Sciatic nerve (tissue), 2 donors: ENCODE results near the gene MUC4. TPM values are rescaled to one million over a fixed set of nuclear protein-coding genes. Genes with fewer than 3 reads are reported as not detected.
"Not testable (repeated sequence)": the region's sequence is repeated elsewhere in the genome, so short reads cannot be mapped to it uniquely, and the experiment has no call there.

ENCODE experiments used
- ATAC-seq: fragments of 200-7000 bp; cut with Tn5 transposase; one replicate; pipeline ENCODE4 v1.9.1; 2020; ENCODE audit warnings: mild to moderate bottlenecking, moderate library complexity
- DNase-seq: peaks from one replicate; pipeline ENCODE4 v3.0.0-alpha.2; 2020; ENCODE audit warnings: low spot score
- intact Hi-C: fragments of 100-400 bp; cut with DNase I; formaldehyde crosslinking; loops from one replicate; pipeline ENCODE4 v1.14.2; 2022
- total RNA-seq: library from RNA; stranded (reverse); fragmentation: NEBNext Ultra II Directional; extraction: Animal tissue kit (Norgen Biotek cat#: 25700); gene quantifications from one replicate; pipeline ENCODE4 v1.2.1, GENCODE V29; 2021
- donor health status: DM: no; HTN: no; CAD: no.
- donor health status: DM: no; HTN: no; CAD: no.

MUC4 gene
- total RNA-seq, 1 donor from 2014 or later = 0.31 TPM

DNA sequence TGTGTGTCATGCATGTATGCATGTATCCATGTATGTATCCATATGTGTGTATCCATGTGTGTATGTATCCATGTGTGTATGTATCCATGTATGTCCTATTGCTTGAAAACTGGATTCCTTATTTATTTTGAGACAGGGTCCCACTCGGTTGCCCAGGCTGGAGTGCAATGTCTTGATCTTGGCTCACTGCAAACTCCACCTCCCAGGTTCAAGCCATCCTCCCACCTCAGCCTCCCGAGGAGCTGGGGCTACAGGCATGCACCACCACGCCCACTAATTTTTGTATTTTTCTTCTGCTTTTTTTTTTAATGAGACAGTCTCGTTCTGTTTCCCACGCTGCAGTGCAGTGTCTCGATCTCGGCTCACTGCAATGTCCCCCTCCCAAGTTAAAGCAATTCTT, 56.8 kb downstream of the MUC4 start:
- intact Hi-C loops = no loop called here
- no peak for DNase-seq
- ATAC-seq = no peak

DNA sequence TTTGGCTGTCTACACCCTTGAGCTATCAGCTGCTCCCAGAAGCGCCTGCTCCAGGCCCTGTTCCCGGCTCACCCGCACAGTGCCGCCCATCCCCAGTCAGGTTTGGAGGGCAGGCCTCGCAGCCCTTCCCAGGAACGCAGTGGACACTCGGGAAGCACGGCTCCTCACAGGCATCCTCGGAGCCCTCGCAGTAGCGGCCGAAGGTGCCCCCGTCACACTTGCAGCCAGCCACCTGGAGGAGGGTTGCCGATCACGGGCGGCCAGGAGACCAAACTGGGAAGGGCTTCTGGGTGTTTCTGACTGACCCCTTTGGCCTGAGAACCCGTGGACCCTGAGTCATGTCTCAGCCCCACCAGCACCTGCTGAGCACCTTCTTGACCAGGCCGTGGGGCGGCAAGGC, 57.6 kb downstream of the MUC4 start:
- DNase-seq (no peak), ATAC-seq (no peak)
- intact Hi-C loops = no loop called here

DNA sequence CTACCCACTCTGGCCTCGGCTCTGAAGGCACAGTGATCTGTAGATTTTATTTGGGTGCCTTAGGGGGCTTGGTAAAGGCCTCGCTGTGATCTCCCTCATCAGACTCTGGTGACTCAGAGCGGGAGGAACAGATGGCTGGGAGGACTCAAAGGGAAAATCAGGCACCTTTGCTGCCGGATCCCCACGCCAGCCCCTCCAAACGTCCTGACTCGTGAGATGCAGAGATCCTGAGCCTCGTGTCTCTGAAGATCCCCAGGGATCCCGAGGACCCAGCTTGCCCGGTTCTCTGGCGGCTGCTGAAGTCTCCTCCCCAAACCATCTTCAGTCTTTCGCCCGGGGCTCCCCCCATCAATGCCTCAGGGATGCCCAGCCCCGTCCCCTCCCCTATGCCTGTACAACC, 58.1 kb downstream of the MUC4 start:
- DNase-seq = no peak
- no peak for ATAC-seq
- intact Hi-C loops = no loop called here

DNA sequence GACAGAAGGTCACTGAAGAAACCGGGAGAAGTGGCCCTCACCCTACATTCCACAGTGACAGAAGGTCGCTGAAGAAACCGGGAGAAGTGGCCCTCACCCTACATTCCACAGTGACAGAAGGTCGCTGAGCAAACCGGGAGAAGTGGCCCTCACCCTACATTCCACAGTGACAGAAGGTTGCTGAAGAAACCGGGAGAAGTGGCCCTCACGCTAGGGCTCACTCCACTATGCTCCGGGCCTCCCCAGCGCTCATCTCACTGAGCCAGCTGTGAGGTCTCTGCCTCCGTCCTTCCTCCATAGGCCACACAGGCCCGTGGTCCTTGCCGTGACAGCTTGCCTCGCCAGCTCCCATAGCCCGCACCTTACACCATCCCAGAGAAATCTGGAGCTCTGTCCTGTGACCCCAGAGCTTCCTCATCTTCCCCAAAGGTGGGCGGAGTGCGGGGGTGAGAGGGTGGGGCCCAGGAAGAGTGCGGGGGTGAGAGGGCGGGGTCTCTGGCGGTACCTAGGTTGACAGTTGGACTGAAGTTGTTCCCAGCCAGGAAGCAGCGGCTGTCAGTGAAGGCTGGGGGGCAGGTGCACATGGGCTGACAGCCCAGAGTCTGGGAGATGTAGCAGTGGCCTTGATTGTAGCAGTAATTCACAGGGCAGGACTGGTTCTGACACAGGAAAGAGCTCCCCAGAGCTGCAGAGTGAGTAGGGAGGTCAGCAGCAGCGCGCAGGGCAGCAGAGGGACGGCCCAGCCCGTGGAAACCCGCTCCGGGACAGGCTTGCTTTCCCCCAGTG, 59.0 kb downstream of the MUC4 start:
- intact Hi-C loops = no loop called here
- ATAC-seq (no peak), DNase-seq (no peak)

DNA sequence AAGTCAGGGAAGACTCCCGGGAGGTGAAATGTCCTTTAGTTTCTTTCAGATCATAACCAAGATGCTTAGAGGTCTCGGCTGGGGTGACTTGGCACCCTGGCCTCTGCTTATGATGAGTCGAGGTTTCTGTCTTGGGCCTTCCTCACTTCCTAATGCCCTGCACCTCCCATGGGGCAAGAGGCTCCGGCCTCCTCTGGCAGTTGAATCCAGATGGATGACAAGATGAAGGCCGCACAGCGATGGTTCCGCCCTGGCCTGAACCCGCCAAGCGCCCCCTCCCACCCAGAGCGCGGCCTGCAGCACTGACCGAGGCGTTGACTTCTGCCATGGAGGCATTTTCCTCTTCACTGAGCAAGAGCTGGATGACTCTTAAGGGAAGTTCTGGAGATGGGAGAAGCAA, 59.7 kb downstream of the MUC4 start:
- no peak for DNase-seq
- intact Hi-C loops = no loop called here

DNA sequence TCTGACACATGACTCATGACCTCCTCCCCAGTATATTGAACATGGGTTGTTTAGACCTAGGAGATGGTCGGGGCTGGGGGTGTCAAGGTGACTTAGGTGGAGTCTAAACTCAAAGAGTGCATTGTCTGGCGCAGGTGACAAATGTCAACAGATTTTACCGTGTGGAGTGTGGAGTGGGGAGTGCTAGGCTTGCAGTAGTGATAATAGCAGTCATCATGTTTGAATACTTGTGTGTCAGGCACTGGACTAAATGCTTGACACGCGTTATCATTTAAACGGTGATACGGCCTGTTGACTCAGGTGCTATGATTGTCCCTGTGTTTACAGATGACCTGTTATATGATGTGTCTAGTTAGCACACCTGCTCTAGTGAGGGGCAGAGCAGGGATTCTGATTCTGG, 60.2 kb downstream of the MUC4 start:
- no peak for DNase-seq
- ATAC-seq = no peak
- intact Hi-C loops = no loop called here

More for the DNA sequence above, 59.7 kb downstream of the MUC4 start:
- no peak for ATAC-seq

DNA sequence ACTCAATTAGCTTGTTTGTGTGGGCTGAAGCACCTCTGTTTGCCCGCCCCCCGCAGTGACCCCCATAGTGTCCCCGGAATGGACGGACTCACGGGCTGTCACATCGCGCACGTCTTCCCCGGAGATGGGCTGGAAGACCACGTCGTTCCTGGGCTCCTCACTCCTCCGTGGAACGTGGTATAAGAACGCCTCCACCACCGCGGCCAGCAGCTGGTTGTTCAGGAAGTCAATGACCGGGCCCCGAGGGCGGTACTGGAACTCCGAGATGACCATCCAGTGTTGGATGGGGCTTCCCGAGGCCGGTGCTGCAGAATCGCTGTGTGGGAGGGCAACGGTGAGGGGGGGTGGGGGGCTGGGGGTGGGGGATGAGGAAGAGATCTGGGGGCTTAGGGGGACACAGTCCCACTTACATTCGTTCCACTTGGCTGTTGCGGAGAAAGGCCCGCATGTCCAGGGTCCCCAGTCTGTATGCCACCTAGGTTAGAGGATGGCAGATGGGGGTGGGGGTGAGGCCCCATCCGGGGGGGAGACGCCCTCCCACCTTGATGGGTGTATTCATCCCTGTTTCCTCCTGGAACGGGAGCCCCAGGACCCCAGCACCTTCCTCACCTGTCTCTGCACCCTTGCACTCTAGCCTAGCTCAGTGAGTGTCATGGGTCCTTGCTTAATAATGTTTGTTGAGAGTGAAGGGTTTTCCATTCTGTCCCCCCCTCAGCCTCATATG, 60.8 kb downstream of the MUC4 start:
- DNase-seq = no peak
- intact Hi-C loops = no loop called here

DNA sequence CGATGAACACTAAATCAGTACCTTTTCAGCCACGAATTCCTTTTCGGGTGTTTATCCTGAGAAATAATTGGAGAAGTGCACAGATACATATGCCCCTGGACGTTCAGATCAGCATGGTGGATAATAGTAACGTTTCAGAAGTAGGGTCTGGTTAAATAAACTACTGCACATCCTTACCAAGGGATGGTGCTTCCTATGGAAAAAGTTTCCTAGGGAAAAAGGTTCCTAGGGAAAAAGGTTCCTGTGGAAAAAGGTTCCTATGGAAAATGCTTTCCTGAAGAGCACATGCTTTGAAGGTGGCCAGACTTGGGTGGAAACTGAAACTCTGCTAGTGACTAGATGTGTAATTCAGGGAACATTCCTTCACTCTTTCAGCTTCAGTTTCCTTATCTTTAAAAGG, 62.6 kb downstream of the MUC4 start:
- intact Hi-C loops, DNase-seq, ATAC-seq: not testable (repeated sequence)

More for the DNA sequence above, 60.8 kb downstream of the MUC4 start:
- no peak for ATAC-seq

DNA sequence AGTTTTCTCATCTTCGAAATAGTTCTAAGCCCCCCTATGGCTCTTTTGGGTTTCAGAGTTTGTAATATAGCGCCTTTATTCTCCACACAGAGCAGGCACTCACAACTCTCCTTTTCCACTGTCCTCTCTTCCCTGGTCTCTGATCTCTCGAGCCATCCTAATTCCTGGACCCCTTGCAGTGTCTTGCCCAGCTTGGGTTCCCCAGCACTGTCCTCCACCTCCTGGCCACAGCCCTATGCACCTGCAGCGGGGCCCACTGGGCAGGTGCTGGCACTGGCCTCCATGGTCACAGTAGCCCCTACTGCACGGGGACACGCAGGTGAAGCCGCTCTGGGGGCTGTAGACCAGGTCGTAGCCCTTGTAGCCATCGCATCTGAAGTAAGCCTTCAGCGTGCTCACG, 63.1 kb downstream of the MUC4 start:
- DNase-seq = no peak
- ATAC-seq = peak; percentile 15
- intact Hi-C loops = no loop called here

DNA sequence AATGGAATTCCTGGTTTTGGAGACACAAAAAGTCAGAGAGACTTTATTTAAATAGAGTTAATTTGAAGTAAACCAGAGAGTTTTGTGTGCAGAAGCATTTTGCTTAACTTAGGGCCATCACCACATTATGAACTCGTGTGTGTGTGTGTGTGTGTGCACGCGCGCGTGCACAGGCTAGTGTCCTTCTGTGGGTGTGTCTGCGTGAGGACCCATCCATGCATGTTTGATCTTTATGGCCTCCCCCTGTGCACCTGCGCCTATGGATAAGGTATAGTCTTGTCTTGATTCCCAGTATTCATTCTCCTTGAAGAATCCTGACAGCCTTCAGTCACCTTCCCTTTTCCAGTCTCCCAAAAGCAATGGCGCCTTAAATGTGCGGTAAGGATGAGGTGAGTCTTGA, 65.0 kb downstream of the MUC4 start:
- no peak for ATAC-seq

DNA sequence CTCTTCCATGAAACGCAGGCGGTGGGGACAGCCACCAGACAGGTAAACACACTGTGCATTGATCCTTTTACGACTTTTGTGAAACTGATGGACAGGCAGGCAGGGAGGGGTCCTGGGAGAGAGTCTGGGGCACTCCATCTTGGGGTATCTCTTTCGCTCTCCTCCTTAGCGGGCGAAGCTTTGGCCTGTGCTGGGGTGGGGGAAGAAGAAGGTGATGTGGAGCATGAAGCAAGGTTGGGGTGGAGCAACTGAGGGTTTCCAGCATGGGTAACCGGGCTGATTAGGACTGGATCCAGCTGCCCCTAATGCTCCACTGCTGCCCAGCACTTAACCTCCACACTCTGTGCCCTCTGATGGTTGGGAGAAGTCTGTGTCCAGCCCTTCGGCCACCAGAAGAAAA, 65.4 kb downstream of the MUC4 start:
- ATAC-seq = no peak
- intact Hi-C loops = no loop called here
- no peak for DNase-seq

More for the DNA sequence above, 65.0 kb downstream of the MUC4 start:
- no peak for DNase-seq
- intact Hi-C loops = no loop called here

DNA sequence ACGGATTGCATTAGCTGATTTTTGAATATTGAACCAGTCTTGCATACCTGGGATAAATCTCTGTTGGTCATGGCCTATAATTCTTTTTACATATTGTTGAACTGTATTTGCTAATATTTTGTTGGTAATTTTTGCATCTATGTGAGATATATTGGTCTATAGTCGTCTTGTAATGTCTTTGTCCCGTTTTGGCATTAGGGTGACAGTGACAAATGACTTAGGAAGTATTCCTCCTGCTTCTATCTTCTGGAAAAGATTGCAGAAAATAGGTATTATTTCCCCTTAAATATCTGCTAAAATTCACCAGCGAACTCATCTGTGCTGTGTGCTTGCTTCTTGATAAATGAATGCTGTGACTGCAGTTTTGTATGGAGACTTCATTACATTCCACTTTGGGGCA, 67.3 kb downstream of the MUC4 start:
- no peak for ATAC-seq
- intact Hi-C loops = no loop called here
- DNase-seq = no peak

DNA sequence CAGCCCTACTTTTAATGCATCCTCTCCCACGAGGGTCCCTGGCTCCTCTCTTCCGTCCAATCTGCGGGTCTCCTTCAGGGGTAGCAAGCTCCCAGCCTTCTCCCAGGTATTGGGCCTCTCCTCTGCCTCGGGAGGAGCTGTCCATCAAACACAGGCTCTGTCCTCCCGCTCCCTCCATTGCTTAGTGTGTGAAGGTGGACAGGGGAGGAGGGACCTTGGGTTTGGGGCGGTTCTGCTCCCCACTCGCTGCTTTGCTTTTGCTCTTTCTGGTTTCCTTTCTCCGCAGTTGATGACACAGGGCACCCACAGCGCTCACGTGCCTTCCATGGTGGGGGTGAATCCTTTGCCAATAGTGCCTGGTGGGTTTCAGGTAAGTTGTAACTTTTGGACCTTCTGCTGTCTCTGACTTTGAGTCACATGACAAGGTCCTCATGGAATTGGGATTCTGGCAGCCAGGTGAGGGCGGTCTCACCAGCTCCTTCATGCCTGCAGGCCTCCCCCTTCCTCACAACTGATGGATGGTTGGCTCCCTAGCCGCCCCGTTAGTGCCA, 72.1 kb downstream of the MUC4 start:
- no peak for ATAC-seq
- intact Hi-C loops = no loop called here
- no peak for DNase-seq

DNA sequence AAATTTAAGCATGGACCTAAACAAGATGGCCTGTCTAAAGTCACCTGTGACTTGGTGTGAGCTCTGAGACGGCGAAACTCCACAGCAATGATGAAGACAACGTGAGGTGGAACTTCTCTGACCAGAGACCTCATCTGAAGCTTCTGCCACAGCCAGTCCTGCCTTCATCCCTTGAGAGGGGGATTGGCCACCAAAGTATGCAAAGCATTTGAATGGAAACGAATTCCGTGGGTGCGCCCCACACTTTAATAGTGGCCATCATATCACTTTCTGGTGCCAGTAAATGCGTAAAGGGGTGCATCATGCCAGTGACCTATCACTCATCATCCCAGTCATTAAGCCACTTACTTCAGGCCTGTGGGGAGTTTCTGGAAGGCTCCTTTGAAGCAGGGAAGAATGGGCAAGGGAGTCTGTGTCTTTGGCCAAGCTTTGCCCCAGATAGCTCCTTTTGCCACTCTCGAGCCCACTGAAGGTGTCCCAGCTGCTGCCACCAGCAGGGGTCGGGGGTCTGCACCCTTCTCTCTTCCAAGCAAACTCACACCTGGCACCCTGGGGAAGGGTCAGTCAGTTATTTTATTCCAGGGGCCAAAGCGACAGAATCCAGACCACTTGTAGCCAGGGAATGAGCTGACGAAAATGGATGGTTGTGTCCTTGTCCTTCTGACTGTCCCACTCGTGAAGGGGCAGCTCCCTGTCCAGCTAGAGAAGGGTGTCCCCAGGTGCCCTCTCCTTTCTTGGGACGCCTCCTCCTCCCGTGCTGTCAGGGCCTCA, 73.3 kb downstream of the MUC4 start:
- ATAC-seq (no peak), DNase-seq (no peak)
- intact Hi-C loops = no loop called here

DNA sequence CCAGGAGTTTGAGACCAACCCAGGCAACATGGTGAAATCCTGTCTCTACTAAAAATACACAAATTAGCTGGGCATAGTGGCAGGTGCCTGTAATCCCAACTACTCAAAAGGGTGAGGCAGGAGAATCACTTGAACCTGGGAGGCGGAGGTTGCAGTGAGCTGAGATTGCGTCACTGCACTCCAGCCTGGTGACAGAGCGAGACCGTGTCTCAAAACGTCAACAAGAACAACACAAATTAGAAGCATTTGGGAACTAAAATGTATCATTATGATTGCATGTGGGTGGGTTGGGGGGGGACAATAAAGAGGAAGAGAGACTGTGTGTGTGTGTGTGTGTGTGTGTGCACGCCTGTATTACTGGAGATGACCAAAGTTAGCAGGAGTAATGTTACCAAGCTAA, 73.9 kb downstream of the MUC4 start:
- ATAC-seq, DNase-seq, intact Hi-C loops: not testable (repeated sequence)

DNA sequence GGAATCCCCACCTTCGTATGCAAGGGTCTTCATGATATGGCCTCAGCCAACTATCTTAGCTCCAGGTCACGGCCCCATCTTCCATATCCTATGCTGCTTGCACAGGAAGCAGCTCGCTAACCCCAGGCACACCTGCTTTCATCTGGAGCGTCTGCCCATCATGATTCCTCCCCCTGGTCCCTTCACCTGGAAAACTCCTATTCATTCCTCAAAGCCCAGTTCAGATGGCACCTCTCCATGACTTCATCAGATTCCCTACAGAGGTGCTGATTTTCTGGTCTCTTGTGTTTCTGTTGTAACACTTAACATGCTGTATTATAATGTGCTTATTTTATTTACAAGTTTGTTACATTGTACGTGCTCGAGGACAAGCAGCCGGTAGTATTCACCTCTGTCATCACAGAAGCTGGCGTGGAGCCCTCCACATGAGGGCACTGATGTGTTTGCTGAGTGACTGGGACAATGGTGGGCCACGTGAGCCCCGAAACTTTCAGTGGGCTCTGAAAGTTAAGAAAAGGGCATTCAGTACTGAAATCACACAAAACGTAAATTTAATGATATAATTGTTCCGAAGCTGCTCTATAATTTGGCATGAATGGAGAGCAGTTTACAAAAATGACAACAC, 74.8 kb downstream of the MUC4 start:
- ATAC-seq (no peak), DNase-seq (no peak)
- intact Hi-C loops = no loop called here

DNA sequence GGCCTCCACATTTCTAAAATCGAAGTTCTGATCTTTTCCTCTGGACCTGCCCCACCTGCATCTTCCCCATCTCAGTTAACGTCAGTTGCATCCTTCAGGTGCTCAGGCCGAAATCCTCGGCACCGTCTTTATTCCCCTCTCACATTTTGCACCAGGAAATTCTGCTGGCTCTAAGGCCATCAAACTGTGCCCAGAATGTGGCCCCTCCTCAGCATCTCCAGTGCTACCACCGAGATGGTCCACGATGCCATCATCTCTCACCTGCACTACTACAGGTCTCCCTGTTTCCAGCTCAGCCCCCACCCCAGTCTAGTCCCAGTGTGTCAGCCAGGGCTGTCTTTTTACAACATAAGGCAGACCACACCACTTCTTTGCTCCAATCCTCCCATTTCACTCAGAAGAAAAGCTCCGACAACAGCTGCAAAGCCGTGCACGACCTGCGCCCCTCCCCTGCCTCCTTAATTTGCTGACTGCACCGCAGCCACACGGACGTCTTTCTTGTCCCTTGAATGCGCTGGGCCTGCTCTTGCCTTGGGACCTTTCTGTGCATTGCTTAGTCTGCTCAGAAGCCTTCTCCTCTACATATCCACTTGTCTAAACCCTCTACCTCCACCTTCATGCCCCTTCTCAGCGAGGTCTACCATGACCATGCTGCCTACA, 76.6 kb downstream of the MUC4 start:
- intact Hi-C loops = no loop called here
- DNase-seq (no peak), ATAC-seq (no peak)

DNA sequence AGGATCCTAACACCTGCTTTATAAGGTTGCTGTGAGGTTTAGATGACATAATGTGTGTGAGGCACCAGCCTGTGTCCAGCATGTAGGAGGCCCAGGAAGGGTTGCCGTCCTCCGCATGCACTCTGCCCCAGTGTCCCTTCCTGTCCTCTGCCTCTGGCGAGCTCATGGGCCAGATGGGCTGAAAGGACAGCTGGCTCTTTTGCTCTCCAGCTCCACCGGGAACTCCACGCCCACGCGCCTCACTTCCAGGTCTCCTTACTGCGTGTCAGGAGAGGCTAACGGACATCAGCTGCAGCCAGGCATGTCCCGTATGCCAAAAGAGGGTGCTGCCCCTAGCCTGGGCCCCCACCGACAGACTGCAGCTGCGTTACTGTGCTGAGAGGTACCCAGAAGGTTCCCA, 78.8 kb downstream of the MUC4 start:
- no peak for DNase-seq
- intact Hi-C loops = no loop called here
- no peak for ATAC-seq
